ENCODE data around the gene MME. TPM values are rescaled to one million over a fixed set of nuclear protein-coding genes. Genes with fewer than 3 reads are reported as not detected.

Gene MME
- total and polyA plus RNA-seq, 2 donors from 2014 or later: 8.4 to 126 TPM

GRCh38 chr3:155069729-155070128 lies 10.4 kb upstream of the MME start:
- Histone ChIP-seq H3K9me3 (ENCODE audit: control insufficient read depth in 2 of 3, insufficient read depth in 1 of 3, low read length in 3 of 3) (no peaks in the 10 kb centered on the region), H3K4me3 (ENCODE audit: low read length in 3 of 3) (no peak overlapping the region), H3K36me3 (ENCODE audit: control insufficient read depth in 2 of 3, insufficient read depth in 3 of 3, low read length in 3 of 3) (no peaks in the 10 kb centered on the region), H3K4me1 (ENCODE audit: control insufficient read depth in 2 of 3, insufficient read depth in 2 of 3, low read depth in 1 of 3, low read length in 3 of 3) (no peaks in the 10 kb centered on the region), H3K27me3 (ENCODE audit: control insufficient read depth, insufficient read depth, low read length) (no peaks in the 10 kb centered on the region), H3K27ac (ENCODE audit: low read depth in 2 of 2, low read length in 2 of 2) (no peak overlapping the region), H3K9ac (ENCODE audit: low read length in 3 of 3) (no peak overlapping the region)
- FAIRE-seq (no peak), DNase-seq (peak in 1 of 5 donors; percentile 18)
- no peak for TF ChIP-seq CTCF (IDR thresholded peaks at IDR 0.05; ENCODE audit: borderline replicate concordance, extremely low read depth, insufficient read depth)
- intact Hi-C loops (cut with DNase I): no loop called here

- Histone ChIP-seq H3K9me3 (ENCODE audit: control insufficient read depth in 2 of 3, insufficient read depth in 1 of 3, low read length in 3 of 3) (no peaks in the 10 kb centered on the region), H3K27me3 (ENCODE audit: control insufficient read depth, insufficient read depth, low read length) (no peaks in the 10 kb centered on the region), H3K4me1 (ENCODE audit: control insufficient read depth in 2 of 3, insufficient read depth in 2 of 3, low read depth in 1 of 3, low read length in 3 of 3) (no peaks in the 10 kb centered on the region), H3K27ac (ENCODE audit: low read depth in 2 of 2, low read length in 2 of 2) (no peak overlapping the region), H3K4me3 (ENCODE audit: low read length in 3 of 3) (no peak overlapping the region), H3K9ac (ENCODE audit: low read length in 3 of 3) (no peak overlapping the region), H3K36me3 (ENCODE audit: control insufficient read depth in 2 of 3, insufficient read depth in 3 of 3, low read length in 3 of 3) (no peaks in the 10 kb centered on the region)
- DNase-seq (no peak), FAIRE-seq (no peak)
- no peak for TF ChIP-seq CTCF (IDR thresholded peaks at IDR 0.05; ENCODE audit: borderline replicate concordance, extremely low read depth, insufficient read depth)
- intact Hi-C loops (cut with DNase I): no loop called here
Observed at GRCh38 chr3:155070316-155070715, 9.8 kb upstream of the MME start.

- no peak overlapping the region for H3K9ac ChIP-seq (ENCODE audit: low read length in 3 of 3)
- intact Hi-C loops (cut with DNase I): no loop called here
- H3K27ac ChIP-seq (ENCODE audit: low read depth in 2 of 2, low read length in 2 of 2): no peak overlapping the region
- no peak for TF ChIP-seq CTCF (IDR thresholded peaks at IDR 0.05; ENCODE audit: borderline replicate concordance, extremely low read depth, insufficient read depth)
- FAIRE-seq (no peak), DNase-seq (no peak)
- no peaks in the 10 kb centered on the region for H3K9me3 ChIP-seq (ENCODE audit: control insufficient read depth in 2 of 3, insufficient read depth in 1 of 3, low read length in 3 of 3)
- no peaks in the 10 kb centered on the region for H3K36me3 ChIP-seq (ENCODE audit: control insufficient read depth in 2 of 3, insufficient read depth in 3 of 3, low read length in 3 of 3)
- no peaks in the 10 kb centered on the region for H3K4me1 ChIP-seq (ENCODE audit: control insufficient read depth in 2 of 3, insufficient read depth in 2 of 3, low read depth in 1 of 3, low read length in 3 of 3)
- no peaks in the 10 kb centered on the region for H3K27me3 ChIP-seq (ENCODE audit: control insufficient read depth, insufficient read depth, low read length)
- H3K4me3 ChIP-seq (ENCODE audit: low read length in 3 of 3): no peak overlapping the region
Observed at GRCh38 chr3:155070932-155071387, 9.2 kb upstream of the MME start.

GRCh38 chr3:155075200-155075599 lies 4.9 kb upstream of the MME start:
- intact Hi-C loops (cut with DNase I): no loop called here
- Histone ChIP-seq H3K36me3 (ENCODE audit: control insufficient read depth in 2 of 3, insufficient read depth in 3 of 3, low read length in 3 of 3) (no peaks in the 10 kb centered on the region), H3K4me3 (ENCODE audit: low read length in 3 of 3) (no peak overlapping the region), H3K27me3 (ENCODE audit: control insufficient read depth, insufficient read depth, low read length) (no peaks in the 10 kb centered on the region), H3K27ac (ENCODE audit: low read depth in 2 of 2, low read length in 2 of 2) (no peak overlapping the region), H3K9ac (ENCODE audit: low read length in 3 of 3) (no peak overlapping the region), H3K4me1 (ENCODE audit: control insufficient read depth in 2 of 3, insufficient read depth in 2 of 3, low read depth in 1 of 3, low read length in 3 of 3) (no peaks in the 10 kb centered on the region), H3K9me3 (ENCODE audit: control insufficient read depth in 2 of 3, insufficient read depth in 1 of 3, low read length in 3 of 3) (no peaks in the 10 kb centered on the region)
- no peak for TF ChIP-seq CTCF (IDR thresholded peaks at IDR 0.05; ENCODE audit: borderline replicate concordance, extremely low read depth, insufficient read depth)
- DNase-seq (no peak), FAIRE-seq (peak; percentile 27)

Measured in kidney (tissue), 14 donors.